Globus pallidus (tissue), 1 donor: Measurements from ENCODE around the gene KIAA0825.

ENCODE experiments used
- DNase-seq: peaks from one replicate; pipeline ENCODE4 v3.0.0-alpha.2; 2015; ENCODE audit warnings: low spot score

Gene KIAA0825

DNA sequence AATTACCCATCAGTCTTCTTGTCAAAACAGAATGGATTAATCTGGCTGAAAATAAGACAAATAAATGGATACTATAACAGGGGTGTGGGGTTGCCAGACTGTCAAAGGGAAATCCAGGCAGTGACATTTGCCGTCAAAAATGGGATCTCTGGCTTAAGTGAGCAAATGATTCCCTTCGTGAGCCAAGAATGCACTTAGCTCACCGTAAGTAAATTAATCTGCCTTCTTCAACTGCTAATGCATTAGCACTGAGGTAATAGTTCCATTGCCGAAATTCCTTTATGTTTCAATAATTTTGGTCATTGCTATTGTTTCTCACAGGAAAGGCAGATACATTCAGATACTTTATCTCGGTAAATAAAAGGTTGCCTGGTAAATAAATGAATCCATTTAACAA lies 377.8 kb downstream of the KIAA0825 start:
- DNase-seq: no peak

DNA sequence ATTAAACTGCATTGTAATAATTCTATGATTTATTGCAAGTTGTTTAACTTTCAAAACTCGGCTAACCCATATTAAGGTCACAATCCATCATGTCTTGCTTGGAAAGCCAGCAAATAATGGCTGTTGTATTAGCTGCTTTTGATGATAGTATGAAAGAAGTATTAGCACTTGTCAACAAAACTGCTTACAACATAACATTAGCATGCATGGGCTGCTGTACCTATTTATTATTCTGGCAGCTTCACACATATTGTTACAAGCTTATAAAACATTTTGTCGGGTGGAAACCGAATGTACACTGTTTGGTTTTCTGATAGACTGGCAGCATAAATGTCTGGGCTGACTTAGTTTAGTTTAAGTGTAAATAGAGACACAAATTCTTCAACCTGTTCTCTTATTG lies 378.3 kb downstream of the KIAA0825 start:
- DNase-seq: no peak

DNA sequence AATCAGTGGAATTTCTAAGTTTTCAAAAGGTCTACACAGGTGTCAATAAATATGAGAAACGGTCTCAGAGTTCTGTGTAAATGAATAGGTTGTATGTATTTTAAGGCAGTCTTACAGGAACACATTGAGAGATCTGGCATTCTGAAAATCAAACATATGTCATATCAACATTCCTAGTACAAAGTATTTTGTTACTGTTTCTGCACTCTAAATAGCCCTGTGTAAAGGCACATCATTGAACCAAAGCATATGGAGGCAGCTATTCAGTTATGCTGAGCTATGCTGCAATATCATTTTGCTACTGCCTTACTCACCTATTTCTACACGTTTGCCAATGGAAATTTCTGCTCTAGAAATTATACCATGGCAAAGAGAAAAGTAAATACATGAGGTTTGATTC lies 379.1 kb downstream of the KIAA0825 start:
- DNase-seq: no peak

DNA sequence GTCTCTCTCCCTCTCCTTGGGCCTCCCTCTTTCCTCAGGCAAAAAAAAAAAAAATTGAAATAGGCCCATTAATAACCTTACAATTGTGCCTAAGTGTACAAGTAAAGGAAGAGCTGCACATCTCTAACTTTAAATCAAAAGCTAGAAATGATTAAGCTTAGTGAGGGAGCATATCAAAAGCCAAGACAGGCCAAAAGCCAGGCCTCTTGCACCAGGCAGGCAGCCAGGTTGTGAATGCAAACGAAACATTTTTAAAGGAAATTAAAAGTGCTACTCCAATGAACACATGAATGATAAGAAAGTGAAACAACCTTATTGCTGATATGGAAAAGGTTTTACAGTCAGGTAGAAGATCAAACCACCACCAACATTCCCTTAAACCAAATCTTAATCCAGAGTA lies 383.4 kb downstream of the KIAA0825 start:
- no peak for DNase-seq

DNA sequence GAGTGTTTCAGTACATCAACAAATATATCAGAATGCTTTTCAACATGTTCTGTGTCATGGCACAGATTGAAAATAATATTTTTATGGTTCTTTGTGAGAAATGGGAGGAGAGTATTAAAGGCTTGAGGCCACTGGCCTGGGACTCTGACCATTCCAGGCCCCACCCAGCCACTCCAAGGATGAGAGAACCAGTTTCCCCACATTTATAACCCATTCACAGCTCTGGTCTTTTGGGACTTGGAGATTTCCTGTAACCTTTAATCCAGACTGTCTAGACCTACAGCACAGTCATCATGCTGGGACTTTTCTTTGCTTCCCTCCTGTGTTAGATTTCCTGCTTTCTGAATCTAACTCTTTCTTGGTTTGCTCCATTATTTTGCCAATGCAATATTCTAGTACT lies 389.6 kb downstream of the KIAA0825 start:
- DNase-seq: no peak

DNA sequence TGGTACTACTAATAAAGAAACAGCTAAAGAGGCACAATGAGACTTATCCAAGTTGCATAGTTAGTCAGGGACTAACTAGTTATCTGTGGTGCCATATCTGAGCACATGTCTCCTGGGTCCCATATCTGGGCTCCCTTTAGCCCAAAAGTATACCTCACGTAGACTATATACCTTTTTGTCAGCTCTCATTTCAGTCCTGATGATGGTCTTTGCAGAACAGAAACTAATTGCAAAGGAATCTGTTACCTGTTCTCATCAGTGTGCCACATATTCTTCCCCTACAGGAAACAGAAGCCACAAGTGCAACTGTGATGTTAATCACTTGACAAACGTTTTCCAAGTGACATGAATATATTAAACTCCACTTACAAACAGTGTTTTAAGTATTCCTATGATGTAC lies 395.2 kb downstream of the KIAA0825 start:
- no peak for DNase-seq

DNA sequence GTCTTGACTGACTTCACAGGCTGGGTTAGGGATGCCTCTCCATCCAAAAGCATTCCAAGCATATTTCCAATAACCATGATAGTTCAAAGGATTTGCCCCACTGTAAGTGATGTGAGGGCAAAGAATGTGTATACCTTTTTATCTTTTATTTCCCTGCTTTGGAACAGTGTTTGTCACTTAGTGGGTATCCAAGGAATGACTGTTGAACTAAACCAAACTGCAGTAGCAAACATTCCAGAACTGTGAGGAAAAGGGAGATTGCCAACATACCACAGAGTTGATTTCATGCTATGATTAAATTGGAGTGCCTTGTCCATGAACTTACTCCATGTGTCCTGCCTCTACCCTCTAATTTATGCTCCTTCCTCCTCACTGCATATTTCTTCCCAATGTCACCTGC lies 400.0 kb downstream of the KIAA0825 start:
- DNase-seq: no peak

DNA sequence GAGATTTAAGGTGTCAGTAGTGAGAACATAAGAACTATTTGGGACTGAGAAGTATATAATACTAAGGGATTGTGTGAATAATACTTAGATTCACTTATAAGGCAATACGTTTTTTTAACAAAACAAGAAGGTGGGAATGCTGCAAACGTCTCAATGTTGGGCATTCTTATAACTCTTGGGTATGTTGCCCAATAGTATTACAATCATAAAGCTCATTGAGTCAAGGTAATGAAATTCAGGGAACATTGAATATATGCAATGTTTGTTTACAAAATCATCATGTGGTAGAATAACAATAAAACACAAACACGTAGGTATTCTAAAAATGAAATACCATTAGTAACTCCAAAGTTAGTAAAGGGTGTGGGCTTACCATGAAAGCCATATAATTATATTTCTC lies 400.7 kb downstream of the KIAA0825 start:
- DNase-seq: no peak

DNA sequence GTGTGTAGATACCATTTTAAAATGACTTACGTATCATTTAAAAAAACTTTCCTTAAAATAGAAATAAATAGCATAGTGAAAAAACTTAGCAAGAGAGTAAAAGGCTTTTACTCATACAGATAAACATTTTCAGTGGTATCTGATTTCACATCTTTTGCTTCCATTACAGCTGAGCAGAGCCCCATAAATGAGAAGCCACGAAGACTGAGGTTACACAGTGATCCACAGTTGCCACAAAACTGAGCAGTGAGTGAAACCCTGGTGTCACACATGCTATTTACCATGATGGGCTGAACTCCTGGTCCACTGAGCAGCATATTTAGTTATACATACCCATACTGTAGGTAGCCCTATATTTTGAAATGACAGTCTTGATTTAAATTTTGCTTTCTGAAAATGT lies 401.2 kb downstream of the KIAA0825 start:
- DNase-seq: no peak

DNA sequence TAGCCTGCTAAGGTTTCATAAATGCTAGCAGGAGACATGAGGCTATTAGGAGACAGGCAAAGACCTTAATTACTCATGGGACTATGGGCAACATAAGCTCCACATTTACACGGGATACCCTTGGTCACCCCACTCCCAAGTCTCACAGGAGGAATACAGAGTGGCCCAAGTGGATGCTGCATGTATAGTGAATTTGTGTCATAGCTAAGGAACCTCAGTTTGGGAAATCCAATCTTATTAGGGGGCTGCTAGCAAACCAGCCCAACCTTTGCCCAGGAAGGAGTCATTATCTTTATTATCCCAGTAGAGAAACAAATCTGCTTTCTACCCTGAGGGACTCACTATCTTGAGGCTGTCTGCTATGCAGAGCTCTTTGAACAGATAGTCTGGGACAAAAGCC lies 405.9 kb downstream of the KIAA0825 start:
- no peak for DNase-seq

DNA sequence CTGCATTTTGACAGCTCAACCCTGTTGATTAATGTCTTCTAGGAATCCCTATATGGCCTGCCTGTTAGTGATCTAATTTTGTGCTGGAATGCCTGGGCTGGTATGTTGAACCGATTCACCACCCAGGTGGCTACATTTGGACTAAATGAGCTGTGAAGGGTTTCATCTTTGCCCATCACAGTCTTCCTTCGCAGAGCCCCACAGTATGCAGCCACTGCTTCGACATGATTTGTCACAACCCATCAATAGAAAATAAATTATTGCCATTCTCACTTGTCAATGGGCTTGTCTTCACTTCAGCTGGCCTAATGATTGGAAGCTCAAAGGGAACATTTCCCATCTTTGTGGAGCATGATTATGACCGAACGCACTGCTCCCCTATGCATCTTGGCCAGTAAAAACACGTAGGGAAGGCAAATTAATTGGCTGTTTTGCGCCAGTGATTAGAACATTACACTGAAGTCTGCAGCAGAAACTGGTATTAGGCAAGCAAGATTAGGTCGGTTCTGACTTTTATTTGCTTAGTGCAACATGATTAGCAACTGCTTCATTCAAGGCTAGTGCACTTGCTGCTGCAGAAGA lies 408.5 kb downstream of the KIAA0825 start:
- DNase-seq: no peak

DNA sequence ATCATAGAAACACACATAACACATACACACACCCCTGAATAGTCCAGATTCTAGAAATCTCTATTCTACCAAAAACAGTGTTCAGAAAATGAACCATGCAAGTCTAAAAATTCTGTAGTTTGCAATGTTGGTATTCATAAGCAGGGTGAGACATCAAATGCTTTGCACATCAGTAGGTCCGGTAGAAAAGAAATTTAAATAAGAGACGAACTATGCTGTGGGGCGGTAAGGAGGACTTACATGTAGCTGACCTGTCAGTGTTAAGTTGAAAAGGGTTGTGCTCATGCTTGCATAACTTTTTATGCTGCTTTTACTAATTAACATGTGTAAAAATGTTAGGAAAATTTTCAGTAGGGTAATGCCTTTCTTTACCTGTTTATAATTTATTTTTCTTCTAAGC lies 409.1 kb downstream of the KIAA0825 start:
- no peak for DNase-seq

DNA sequence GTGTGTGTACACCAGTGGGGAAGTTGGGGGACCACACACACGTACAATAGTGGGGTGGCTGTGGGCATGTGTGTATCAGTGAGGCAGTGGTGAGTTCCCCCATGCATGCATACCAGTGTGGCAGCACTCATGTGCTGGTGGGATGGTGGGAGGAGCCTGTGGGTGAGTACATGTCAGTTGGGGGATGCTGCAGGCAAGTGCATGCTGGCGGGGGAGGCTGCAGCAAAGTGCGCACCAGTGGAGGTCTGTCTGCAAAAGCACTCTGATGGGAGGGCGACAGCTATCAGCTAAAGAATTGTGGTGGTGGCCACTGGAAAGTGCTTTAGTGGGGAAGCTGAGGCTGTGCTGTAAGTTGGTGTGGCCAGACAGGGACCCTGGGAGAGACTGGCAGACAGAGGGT lies 418.8 kb downstream of the KIAA0825 start:
- no peak for DNase-seq

DNA sequence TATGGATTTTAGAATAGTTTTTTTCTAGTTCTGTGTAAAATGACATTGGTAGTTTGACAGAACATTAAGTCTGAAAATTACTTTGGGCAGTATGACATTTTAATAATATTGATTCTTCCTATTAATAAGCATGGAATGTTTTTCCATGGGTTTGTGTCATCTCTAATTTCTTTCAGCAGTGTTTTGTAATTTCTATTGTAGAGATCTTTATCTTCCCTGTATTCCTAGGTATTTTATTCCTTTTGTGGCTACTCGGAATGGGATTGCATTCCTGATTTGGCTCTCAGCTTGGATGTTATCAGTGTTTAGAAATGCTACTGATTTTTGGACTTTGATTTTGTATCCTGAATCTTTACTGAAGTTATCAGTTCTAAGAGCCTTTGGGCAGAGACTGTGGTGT lies 420.4 kb downstream of the KIAA0825 start:
- DNase-seq: no peak

DNA sequence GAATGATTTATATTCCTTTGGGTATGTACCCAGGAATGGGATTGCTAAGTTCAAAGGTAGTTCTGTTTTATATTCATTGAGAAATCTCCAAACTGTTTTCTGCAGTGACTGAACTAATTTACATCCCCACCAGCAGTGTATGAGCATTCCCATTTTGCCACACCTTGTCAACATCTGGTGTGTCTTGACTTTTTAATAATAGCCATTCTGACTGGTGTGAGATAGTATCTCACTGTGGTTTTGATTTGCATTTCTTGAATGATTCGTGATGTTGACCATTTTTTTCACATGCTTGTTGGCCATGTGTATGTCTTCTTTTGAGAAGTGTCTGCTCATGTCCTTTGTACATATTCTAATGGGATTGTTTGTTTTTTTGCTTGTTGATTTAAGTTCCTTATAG lies 421.5 kb downstream of the KIAA0825 start:
- no peak for DNase-seq

DNA sequence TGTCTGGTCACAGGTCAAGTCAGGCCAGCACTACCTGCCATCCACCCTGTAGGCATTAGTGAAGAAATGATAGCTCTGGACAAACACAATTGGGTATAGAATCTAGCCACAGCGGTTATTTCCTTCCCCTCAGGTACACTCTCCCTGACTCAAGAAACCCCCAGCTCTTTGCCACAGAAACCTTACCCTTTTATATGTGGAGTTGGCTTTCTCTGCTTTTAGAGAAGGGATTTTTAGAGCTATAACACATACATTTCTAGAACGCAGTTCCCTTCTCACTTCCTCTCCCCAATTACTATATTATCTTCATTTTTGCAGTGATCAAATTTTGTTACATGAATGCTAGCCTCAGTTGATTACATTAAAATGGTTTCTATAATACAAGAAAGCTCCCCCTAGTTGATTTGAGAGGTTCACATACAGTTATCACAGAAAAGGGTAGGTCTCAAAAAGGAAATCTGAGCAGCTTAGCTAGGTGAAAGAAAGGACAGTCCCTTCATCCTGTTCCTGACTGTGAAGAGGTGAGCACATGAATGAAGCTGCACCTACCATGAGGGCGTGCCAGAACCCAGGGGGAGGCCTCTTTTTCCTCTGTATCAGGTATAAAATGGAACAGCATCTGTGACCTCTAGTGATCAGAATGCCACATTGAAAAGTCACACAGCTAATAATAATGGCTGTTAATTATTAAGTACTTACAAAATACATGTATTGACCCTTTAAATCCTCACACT lies 425.6 kb downstream of the KIAA0825 start:
- no peak for DNase-seq

DNA sequence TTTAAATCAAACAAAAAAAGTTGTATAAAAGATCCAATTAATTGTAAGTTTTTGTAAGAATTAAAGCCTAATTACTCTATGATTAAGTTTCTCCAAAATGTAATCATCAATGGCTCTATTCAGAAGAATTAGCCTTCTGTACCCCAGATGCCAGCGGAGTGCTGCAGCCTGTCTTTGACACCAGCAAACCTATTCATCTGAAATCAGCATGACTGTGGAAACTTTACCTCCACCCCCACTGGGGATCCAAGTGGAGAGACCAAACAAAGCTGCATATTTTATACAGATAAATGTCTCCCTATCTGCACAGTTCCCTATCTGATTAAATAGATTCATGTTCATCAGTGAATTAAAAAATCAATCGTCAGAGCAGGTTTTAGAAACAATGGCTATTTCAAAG lies 426.8 kb downstream of the KIAA0825 start:
- DNase-seq: no peak

DNA sequence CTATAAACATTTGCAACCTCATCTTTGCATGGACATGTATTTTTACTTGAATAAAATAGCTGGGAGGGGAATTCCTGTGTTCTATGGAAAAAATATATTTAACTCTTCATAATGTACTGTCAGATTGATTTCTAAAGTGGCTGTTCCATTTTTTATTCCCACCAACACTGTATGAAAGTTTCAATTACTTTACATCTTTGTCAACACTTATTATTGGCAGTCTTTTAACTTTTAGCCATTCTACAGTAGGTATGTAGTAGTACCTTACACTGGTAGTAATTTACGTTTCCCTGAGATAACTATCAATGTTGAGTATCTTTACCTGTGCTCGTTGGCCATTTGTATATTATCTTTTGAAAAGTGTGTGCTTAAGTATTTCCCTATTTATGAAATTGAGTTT lies 429.7 kb downstream of the KIAA0825 start:
- DNase-seq: no peak

DNA sequence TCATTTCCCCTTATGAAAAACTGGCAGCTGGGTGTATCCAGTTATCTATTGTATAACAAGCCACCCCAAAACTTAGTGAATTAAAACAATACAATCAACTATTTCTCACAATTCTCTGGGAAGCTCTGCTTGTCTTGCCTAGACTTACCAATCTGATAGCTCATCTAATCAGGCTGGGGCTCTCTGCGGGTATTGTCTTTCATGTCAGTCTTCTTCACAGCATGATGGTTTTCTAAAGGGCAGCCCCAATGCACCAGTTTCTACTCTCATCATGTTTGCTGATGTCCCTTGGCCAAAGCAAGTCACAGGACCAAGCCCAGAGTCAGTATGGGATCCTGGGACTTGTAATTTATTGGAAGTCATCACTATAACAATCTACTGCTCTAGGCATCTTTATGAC lies 433.5 kb downstream of the KIAA0825 start:
- DNase-seq: no peak

DNA sequence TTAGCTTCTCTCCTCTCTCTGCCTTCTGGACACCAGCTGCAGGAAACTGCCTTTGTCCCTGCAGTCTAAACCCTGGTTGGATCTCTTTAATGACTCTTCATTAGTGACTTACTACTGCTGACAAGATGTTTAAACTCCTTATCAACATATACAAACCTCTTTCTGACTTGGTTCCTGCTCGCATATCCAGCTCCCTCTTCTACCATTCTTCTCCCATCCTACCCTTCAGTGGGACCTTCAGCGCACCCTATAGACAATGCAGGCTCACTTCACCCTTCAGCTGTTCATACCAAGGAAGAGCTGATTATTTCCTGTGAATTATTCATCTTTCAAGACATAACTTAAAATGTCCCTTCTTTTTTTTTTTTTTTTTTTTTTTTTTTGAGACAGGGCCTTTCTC lies 436.5 kb downstream of the KIAA0825 start:
- no peak for DNase-seq

DNA sequence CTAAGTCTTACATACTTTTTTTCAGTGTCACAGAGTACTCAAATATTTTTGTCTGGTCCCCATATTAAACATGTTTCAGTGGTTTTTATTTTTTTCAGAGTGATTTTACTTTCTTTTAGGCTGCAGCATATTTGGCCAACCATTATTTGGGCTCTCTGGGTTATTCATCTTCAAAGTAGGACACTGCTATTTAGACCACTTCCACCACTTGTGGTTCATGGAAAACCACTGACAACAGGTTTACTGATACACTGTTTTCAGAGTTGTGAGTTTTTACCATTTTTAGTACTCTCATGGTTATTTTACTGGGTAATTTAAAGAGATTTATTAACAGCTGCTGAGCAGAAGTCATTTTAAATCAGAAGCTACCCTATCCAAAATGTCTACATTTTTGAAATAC lies 437.6 kb downstream of the KIAA0825 start:
- DNase-seq: no peak

DNA sequence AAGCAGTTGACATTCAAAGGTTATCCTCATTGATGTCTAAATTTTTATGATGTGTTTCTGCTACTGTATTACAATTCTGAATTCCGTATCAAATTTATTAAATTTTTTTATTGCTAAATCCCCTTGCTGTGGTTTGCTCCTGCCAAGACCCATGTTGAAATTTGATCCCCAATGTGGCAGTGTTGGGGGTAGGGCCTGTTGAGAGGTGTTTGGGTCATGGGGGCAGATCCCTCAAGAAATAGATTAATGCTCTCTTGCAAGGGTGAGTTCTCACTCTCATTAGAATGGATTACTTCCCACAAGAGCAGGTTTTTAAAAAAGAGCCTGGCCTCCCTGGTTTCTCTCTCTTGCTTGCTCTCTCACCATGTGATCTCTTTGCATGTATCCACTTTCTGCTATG lies 442.5 kb downstream of the KIAA0825 start:
- no peak for DNase-seq

DNA sequence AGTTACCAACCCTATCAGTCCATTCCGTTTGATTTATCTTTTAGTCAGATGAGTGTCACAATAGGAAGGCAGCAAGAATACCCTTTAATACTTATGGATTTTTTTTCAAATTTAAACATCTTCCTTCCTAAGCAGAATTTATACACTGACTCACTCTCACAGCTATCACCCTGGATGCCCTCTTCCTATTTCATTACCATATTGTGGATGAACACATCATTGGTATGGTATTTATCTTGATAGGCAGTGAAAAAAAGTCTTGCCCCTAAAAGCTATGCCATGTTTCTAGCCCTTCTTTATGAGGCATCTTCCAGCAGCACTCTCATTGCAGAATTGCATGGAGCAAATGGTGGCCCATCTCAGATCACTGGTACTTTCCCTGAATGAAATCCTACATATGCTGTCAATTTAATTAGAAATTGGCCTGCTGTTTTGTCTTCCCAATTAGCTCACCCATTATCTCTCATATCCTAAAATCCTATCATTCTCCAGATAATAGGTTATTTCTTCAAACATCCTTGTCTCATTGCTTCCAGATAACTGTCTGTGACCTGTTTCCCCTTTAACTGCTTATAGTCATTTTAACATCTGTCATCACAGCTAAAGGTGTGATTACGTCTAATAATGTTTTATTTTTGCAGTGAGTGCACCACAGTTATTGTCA lies 443.5 kb downstream of the KIAA0825 start:
- DNase-seq: no peak

DNA sequence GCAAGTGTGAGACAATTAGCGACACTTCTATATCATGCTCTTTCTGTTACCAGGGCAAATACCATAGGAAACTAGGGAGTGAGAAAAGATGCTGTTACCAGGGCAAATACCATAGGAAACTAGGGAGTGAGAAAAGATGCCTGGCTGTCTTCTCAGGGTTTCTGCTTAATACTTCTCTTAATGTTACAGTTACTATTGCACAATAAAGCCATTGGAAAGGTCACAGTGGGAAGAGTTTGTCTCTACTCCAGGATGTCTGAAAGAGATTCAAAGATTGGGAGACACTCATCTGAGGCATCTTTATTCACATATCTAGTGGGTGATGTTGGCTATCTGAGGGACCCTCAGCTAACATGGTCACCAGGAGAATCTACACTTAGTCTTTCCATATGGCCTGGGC lies 445.3 kb downstream of the KIAA0825 start:
- DNase-seq: no peak
